ENCODE results near the gene MEIS2. TPM values are rescaled to one million over a fixed set of nuclear protein-coding genes. Genes with fewer than 3 reads are reported as not detected.

MEIS2 gene
- total RNA-seq, 1 donor from 2014 or later: 17.3 TPM

DNA sequence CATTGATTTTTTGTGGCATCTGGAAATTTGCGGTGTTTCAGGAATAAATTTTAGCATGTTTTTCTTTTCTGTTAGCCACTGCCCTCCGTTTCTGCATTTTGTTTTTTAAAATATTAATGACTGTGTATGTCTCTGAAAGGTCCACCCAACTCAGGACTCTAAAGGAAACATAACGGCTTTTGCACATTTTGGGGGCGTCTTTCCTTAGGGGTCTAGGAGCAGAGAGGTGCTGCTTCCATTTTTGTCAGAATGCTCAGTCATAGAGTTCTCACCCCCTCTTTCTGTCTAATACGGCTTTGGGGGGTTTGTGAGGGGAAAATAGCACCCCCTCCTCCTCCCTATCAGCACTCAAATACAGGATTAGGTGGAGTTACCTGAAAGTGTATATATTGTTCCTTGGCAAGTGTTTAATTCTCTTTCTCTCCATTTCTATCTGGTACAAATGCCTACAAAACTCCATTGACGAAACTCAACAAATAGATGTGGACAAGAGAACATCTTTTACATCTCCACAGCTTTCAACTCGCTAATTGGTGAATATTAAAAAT lies 219.4 kb downstream of the MEIS2 start:
- no peak for DNase-seq (ENCODE audit: low read depth in 2 of 2)

DNA sequence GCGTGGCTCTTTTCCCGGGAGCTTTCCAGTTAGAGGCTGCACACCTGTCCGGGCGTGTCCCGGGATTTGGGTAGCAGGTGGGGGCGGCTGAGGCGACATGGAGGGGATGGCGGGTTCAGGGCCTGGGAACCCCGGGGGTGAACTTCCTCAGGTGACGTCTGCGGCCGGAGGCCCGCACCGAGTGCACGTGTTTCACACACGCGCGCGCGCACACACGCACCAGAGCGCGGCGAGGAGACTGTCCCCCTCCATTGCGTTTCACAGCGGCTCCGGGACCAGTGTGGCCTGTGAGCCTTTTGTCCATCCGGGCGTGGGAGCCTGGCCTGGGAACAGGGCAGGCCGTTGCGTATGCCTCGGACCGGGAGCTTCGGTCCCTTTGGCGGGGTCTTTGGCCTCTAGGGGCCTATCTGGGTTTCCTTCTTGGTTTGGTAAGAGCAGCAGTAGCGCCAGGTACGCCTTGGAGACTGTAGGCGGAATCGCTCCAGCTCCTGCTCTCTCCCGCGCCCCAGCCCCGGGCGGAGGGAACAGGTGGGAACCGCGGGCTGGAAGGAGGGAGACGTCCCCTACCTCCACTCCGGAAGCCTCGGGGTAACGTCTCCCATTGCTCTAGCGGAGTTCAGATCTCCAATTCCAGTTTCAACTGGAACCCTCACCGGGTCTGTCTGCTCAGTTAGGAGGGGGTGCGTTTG lies 220.0 kb downstream of the MEIS2 start:
- no peak for DNase-seq (ENCODE audit: low read depth in 2 of 2)

DNA sequence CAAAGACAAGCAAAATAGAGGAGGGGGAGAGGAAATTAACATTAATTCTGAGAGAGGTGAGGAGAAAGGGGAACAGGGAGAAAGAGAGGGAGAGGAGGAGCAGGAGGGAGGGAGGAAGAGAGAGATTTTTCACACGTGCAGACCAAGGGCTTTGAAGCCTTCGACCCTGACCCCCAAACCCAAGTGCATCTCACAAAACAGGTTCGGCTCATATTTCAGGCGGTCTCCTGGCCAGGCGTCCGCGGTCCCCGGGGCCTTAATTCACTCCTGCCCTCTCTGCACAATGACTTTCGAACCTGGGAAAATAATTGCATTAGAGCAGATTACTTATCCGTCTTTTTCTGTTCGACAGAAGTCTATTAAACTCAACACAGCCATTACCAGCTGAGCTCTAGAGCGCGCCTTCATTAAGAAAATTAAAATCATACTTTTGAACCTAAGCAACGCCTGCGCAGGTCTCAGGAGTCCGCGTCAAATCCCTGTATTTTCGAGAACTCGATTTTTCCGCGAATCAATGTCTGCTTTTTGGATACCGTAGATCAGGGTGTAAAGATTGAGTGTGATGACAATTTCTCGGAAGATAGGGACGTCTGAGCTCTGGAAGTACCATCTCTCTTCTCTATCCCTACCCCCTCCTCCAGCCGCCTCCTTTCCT lies 220.7 kb downstream of the MEIS2 start:
- DNase-seq (ENCODE audit: low read depth in 2 of 2): no peak

DNA sequence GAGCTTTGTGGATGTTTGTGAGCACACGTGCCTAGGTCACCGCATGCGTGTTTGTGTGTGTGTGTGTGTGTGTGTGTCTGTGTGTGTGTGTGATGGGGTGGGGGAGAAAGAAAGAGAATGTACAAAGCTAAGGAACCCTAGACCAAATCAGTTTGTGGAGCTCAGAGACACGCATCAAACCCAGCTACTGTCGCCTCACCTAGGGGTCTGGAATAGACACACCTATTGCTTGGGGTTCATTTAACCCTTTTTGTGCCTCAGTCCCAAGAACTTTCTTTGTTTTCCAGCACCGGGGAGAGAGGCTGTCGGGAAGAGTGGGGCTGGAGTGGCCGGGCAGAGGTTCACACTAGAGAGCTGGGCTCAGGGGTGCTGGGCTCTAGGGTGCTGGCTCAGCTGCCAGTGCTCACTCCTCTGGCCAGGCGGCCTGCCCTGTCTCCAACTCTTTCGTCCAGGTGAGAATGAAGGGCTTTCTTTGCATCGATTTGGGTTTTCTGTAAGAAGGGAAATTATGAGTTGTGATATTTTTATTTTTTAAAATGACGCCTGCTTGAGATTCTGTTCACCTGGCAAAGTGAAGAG lies 221.6 kb downstream of the MEIS2 start:
- DNase-seq (ENCODE audit: low read depth in 2 of 2): no peak

DNA sequence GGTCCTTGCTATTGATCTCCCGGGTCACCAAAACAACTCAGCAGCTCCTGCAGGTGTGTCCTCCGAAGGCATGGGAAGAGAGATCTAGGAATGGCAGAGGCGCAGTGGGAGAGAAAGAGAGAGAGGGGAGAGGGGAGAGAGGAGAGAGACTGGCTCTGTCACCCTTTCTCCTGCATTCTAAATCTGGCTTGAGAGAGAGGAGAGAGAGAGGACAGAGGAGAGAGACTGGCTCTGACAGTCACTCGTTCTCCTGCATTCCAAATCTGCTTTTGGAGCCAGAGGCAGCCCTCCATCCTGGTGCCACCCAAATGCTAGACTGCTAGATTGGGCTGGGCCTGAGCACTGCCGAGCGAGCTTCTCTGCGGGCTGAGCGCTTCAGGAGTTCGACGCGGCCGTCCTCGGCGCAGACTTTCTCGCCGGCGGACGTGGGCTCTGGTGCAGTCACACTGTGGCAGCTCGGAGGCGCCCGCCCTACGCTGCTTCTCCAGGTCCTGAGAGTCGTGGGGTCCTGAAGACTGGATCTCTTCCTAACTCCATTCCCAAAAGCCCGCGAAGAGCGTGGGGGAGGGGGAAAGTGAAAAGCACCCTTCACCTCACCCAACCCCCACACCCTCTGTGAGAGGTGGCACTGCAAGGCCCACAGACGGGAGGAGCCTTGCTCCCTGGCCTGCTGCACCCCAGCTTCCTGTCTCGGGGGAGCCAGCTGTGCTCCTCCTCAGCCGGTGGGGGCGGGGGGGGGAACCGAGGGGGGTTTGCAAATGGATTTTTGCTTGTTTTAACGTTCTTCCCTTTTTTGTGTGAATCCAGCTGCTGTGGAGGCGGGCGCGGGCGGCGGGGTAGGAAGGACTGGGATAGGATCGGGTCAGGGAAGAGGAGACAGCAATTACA lies 222.3 kb downstream of the MEIS2 start:
- no peak for DNase-seq (ENCODE audit: low read depth in 2 of 2)

DNA sequence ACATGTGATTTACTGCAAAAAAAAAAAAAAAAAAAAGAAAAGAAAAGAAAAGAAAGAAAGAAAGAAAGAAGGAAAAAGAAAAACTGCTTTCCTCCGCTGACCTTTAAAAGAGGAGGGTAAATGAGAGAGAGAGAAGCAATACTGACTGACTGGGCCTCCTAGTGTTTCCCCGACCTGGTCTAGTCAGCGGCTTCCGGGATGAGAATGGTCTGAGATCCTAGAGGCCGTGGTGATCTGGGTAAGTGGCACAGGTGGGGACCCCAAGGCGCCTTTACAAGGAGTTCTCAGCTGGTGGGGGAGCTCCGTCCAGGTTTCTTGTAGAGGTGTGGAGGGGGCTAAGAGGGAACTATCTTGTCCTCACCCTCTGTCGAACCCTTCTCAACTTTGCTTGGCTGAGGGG lies 223.1 kb downstream of the MEIS2 start:
- no peak for DNase-seq (ENCODE audit: low read depth in 2 of 2)

DNA sequence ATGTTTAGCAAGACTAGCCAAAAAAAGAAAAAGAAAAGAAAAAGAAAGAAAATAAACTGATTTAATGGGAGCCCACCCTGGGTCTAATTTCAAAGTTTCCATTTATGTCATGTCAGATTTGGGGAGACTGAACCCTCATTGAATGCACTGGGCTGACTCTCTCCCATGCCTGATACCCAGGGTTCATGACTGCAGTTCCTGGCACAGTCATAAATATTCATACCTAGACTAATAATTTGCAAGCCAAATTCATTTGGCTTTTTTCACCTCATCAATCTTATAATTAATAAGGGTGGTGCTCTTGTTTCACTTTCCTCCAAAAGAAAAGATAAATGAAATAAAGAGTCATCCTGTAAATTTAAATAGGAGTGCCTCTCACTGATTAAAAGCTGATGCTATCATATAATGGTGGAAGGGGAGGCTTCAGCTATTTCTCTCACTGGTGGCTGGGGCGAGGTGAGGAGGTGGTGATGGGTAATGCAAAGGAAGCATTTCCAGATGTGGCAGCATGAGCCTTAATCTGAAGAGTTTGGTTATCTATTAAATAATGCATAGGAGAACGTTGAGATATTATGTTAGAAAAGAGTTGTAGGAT lies 224.5 kb downstream of the MEIS2 start:
- no peak for DNase-seq (ENCODE audit: low read depth in 2 of 2)

DNA sequence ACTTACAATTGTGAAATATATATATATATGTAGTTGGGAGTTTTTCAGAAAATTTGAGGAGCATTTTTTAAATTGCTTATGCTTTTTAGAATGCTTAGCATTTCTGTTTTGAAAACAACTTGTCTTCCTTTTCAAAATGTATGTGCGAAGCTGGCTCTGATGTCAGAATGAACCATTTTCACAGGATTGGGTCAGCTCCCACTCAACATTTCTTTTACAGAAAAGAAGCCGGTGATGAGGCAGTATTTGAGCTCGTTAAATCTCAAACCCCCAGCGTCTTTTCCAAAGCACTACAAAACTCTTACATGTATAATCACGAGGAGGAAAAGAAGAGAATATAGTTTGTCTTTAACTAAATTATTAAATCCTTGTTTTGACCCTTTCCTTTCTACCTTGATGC lies 225.4 kb downstream of the MEIS2 start:
- DNase-seq (ENCODE audit: low read depth in 2 of 2): no peak

DNA sequence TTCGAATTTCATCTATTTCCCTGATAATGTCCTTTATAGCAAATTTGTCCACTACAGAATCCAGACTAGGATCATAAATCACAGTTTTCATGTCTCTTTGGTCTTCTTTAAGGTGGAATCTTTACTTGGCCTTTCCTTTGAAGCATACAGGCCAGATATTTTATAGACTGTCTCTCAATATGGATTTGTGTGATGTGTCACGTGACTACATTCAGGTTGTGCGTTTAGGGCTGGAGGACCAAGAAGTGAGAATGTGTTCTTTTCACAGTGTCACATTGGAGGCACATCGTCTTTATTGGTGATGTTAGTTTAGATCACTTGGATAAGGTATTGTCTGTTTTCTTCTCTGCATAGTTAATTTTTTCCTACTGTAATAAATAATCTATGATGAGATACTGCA lies 232.9 kb downstream of the MEIS2 start:
- DNase-seq (ENCODE audit: low read depth in 2 of 2): no peak

DNA sequence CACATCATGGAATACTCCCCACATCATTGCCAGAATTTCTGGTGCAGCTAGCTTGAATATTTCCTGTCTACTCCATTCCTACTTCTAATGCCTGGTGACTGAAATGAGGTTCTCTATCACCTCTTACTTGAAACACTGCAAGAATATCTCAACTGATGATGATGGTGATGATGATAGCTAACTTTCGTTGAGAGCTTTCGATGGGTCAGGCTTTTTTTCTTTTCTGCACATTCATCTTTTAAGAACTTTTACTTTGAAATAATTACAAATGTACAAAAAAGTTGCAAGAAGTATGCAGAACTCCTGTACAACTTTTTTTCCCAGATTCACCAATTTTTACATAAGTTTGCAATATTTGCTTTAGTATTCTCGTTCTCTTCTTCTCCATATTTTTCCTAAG lies 233.5 kb downstream of the MEIS2 start:
- DNase-seq (ENCODE audit: low read depth in 2 of 2): no peak

DNA sequence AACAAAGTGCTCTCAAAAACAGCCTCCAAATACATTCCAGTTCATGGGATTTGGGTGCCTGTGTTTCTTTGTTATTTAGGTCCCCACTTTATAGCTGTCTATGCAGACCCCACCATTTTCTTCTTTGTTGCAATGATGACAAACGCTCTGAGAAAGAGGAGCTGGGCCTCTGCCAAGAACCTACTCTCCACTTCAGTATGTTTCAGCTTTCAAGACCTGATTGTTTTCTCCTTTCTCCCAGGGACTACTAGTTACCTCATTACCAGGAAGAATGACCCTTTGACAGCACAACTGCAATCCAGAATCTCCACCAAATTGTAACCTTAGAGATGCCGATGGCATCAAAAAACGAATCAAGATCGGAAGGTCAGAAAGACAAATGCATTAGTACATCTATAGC lies 236.8 kb downstream of the MEIS2 start:
- DNase-seq (ENCODE audit: low read depth in 2 of 2): no peak

DNA sequence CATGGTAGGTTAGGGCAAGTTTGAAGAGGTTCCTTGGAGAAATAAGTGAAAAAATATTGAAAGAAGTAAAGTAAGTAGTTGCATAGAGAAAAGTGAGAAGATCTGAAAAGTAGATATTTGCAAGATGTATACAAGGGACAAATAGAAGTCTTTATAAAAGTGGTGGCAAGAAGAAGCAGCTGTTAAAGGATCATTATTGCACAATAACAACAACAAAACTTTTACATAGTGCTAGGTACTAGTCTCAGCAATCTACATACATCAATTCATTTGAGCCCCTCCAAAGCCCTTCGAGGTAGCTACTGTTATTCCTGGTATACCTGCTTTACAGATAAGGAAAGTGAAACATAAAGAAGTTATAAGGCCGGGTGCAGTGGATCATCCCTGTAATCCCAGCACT lies 239.6 kb downstream of the MEIS2 start:
- no peak for DNase-seq (ENCODE audit: low read depth in 2 of 2)

DNA sequence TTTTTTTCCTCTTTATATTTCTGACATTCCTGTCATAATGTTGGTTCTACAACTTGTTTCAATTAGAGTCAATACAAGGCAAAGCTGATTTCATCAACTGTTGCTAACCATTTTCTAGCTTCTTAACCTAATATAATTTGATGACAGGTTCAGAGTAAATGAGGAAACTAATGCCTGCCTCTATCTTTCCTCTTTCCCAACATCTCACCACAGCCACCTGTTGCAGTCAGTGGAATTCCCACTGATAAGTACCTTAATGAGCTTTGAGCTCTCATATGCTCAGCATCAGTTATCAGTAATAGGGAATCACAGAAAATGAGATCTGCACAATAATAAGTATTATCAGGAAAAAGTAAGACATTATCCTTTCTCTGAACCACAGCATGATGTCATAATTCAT lies 241.9 kb downstream of the MEIS2 start:
- DNase-seq (ENCODE audit: low read depth in 2 of 2): no peak

DNA sequence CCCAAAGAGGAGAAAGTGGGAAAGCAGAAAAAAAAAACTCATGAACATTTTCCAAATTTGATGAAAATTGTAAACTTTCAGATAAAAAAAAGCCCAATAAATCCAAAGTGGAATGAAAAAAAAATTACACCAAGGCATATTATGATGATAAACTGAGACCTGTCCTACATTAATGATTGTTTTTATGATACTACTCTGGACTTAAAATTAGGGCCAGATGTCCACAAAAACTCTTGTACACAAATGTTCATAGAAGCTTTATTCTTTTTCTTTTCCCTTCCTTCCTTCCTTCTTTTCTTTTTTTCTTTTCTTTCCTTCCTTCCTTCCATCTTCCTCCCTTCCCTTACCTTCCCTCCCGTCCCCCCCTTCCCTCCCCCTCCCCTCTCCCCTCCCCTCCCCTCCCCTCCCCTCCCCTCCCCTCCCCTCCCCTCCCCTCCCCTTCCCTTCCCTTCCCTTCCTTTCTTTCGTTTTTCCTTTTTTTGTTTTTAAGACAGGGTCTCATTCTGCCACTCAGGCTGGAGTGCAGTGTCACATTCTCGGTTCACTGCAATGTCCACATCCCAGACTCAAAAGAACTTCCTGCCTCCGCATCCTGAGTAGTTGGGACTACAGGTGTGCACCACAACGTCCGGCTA lies 243.9 kb downstream of the MEIS2 start:
- DNase-seq (ENCODE audit: low read depth in 2 of 2): no peak

DNA sequence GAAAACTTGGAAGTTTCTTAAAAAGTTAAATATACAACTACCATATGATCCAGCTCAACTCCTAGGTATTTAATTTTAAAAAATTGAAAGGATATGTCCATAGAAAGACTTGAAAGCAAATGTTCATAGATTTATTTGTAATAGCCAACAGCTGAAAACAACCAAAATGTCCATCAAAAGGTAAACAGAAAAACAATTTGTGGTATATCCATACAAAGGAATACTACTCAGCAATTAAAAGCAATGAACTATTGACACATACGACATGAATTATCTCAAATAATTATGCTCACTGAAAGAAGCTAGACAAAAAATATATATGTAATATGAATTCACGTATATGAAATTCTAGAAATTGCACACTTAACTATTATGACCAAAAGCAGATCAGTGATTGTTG lies 249.5 kb downstream of the MEIS2 start:
- DNase-seq (ENCODE audit: low read depth in 2 of 2): no peak

DNA sequence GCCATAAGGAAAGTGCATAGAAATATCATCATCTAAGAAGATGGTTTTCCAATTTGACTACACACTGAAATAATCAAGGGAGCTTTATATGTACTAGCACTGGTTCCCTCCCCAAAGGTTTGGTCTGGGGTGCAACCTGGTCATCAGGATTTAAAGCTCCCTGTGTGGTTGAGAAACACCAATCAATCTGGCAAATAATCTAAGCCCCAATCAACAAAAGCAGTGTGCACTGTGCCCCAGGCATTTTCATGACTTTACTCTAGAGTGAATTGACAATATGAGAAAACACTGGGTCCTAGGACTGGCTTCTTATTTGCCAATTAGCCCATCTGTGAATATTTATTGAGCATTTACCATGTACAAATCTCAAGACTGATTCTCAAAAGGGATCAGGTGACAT lies 255.1 kb downstream of the MEIS2 start:
- no peak for DNase-seq (ENCODE audit: low read depth in 2 of 2)

DNA sequence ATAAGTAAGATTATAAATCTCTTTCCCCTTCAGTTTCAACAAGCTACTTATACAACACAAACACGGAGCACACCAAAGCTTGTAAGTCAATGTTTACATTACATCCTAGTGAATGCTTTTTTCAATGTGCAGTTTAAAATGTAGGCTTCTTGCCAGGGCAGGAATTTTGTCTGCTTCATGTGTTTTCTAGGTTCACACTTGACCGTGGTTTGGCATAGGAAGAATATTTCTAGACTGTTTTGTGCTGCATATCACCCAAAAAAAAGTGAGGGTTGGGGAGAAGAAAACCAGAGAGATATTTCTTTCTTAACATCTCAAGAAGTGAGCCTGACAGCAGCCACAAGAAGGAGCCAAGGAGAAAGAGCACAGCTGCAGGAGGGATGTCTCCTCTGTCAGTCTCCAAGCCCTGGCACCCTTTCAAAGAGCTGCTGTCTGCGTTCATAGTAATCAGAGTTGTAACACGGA lies 255.8 kb downstream of the MEIS2 start:
- no peak for DNase-seq (ENCODE audit: low read depth in 2 of 2)

DNA sequence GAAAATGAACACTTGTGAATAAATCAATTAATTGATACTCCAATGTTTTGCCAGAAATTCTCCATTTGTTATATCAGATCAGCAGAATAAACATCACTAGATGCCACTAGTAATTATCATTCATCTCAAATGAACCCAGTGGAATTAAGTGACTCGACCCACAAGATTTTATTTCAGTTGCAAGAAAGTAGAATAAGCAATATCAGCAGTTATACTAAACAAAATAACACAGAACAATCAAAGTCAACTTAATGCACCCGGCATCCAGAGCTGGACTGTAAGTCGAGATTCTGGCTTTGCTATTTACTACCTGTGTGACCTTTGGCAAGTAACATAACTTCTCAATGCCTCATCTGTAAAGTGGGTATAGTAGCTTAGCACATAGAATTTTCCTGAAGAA lies 256.5 kb downstream of the MEIS2 start:
- DNase-seq (ENCODE audit: low read depth in 2 of 2): no peak

DNA sequence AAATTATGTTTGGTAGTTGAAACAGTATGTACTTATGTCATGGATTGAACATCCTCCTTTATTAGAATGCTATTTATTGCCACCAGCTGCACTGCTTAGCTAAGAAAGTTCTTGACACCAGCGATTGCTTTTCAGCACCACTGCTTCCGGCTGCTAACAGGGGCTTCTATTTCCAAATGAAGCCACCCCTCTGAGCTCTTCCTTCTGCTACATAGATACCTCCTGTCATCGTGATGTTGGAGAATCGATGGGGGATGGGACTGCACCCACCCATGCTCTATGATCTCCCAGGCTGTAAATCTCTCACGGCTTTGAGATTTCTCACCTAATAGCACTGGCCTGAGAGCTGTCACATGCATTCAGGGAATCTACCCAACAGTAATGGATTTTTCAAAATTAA lies 259.2 kb downstream of the MEIS2 start:
- DNase-seq (ENCODE audit: low read depth in 2 of 2): no peak
